ENCODE measurements around the gene DDR2. TPM values are rescaled to one million over a fixed set of nuclear protein-coding genes. Genes with fewer than 3 reads are reported as not detected.

The DDR2 gene
- polyA plus RNA-seq, 3 donors from 2014 or later, result 0.02 to 0.12 TPM; not detected in 1

GRCh38 chr1:162670928-162671663 lies 38.8 kb downstream of the DDR2 start:
- Mint-ChIP-seq H3K4me3 (no peak overlapping the region), H3K36me3 (no peaks in the 10 kb centered on the region), H3K27ac (no peak overlapping the region), H3K27me3 (ENCODE audit: low read depth in 3 of 3) (peaks cover 0 to 3% (median 2%) of the 10 kb centered on the region in 3 donors), H3K4me1 (no peaks in the 10 kb centered on the region), H3K9me3 (no peaks in the 10 kb centered on the region)
- no peak for DNase-seq

- no peak for DNase-seq
- H3K27me3 Mint-ChIP-seq (ENCODE audit: low read depth in 3 of 3), result peaks cover 0 to 3% (median 2%) of the 10 kb centered on the region in 3 donors
- no peaks in the 10 kb centered on the region for H3K9me3 Mint-ChIP-seq
- no peak overlapping the region for H3K27ac Mint-ChIP-seq
- no peak overlapping the region for H3K4me3 Mint-ChIP-seq
- no peaks in the 10 kb centered on the region for H3K36me3 Mint-ChIP-seq
- H3K4me1 Mint-ChIP-seq, result no peaks in the 10 kb centered on the region
Measured at GRCh38 chr1:162671664-162672410, 39.6 kb downstream of the DDR2 start.

- H3K9me3 Mint-ChIP-seq, result no peaks in the 10 kb centered on the region
- H3K4me3 Mint-ChIP-seq, result no peak overlapping the region
- H3K27ac Mint-ChIP-seq, result no peak overlapping the region
- no peaks in the 10 kb centered on the region for H3K36me3 Mint-ChIP-seq
- H3K27me3 Mint-ChIP-seq (ENCODE audit: low read depth in 3 of 3), result peaks cover 2 to 6% (median 2%) of the 10 kb centered on the region in 3 donors
- no peak for DNase-seq
- H3K4me1 Mint-ChIP-seq, result no peaks in the 10 kb centered on the region
Measured at GRCh38 chr1:162672622-162673260, 40.5 kb downstream of the DDR2 start.

- H3K4me3 Mint-ChIP-seq, result no peak overlapping the region
- H3K36me3 Mint-ChIP-seq, result no peaks in the 10 kb centered on the region
- peaks cover 2 to 6% (median 2%) of the 10 kb centered on the region in 3 donors for H3K27me3 Mint-ChIP-seq (ENCODE audit: low read depth in 3 of 3)
- no peaks in the 10 kb centered on the region for H3K4me1 Mint-ChIP-seq
- DNase-seq, result no peak
- H3K9me3 Mint-ChIP-seq, result peaks cover 0 to 3% (median 0%) of the 10 kb centered on the region in 6 donors
- H3K27ac Mint-ChIP-seq, result no peak overlapping the region
Measured at GRCh38 chr1:162674034-162674608, 41.9 kb downstream of the DDR2 start.

- H3K27ac Mint-ChIP-seq, result no peak overlapping the region
- peaks cover 2 to 6% (median 4%) of the 10 kb centered on the region in 3 donors for H3K27me3 Mint-ChIP-seq (ENCODE audit: low read depth in 3 of 3)
- H3K36me3 Mint-ChIP-seq, result no peaks in the 10 kb centered on the region
- DNase-seq, result no peak
- H3K9me3 Mint-ChIP-seq, result peaks cover 0 to 3% (median 0%) of the 10 kb centered on the region in 6 donors
- no peaks in the 10 kb centered on the region for H3K4me1 Mint-ChIP-seq
- no peak overlapping the region for H3K4me3 Mint-ChIP-seq
Measured at GRCh38 chr1:162676087-162676486, 43.8 kb downstream of the DDR2 start.

GRCh38 chr1:162676750-162677149 lies 44.5 kb downstream of the DDR2 start:
- peaks cover 0 to 3% (median 0%) of the 10 kb centered on the region in 6 donors for H3K9me3 Mint-ChIP-seq
- no peak overlapping the region for H3K4me3 Mint-ChIP-seq
- H3K27me3 Mint-ChIP-seq (ENCODE audit: low read depth in 3 of 3), result peaks cover 2 to 6% (median 4%) of the 10 kb centered on the region in 3 donors
- no peaks in the 10 kb centered on the region for H3K4me1 Mint-ChIP-seq
- no peak overlapping the region for H3K27ac Mint-ChIP-seq
- H3K36me3 Mint-ChIP-seq, result no peaks in the 10 kb centered on the region
- no peak for DNase-seq

GRCh38 chr1:162677607-162678371 lies 45.5 kb downstream of the DDR2 start:
- Mint-ChIP-seq H3K27me3 (ENCODE audit: low read depth in 3 of 3) (peaks cover 2 to 6% (median 4%) of the 10 kb centered on the region in 3 donors), H3K27ac (no peak overlapping the region), H3K36me3 (no peaks in the 10 kb centered on the region), H3K9me3 (peaks cover 0 to 3% (median 0%) of the 10 kb centered on the region in 6 donors), H3K4me1 (no peaks in the 10 kb centered on the region), H3K4me3 (no peak overlapping the region)
- no peak for DNase-seq

GRCh38 chr1:162678439-162678838 lies 46.2 kb downstream of the DDR2 start:
- no peak overlapping the region for H3K27ac Mint-ChIP-seq
- peaks cover 2 to 6% (median 4%) of the 10 kb centered on the region in 3 donors for H3K27me3 Mint-ChIP-seq (ENCODE audit: low read depth in 3 of 3)
- H3K9me3 Mint-ChIP-seq, result peaks cover 0 to 3% (median 0%) of the 10 kb centered on the region in 6 donors
- no peaks in the 10 kb centered on the region for H3K4me1 Mint-ChIP-seq
- DNase-seq, result no peak
- no peak overlapping the region for H3K4me3 Mint-ChIP-seq
- H3K36me3 Mint-ChIP-seq, result no peaks in the 10 kb centered on the region

- H3K9me3 Mint-ChIP-seq, result peaks cover 0 to 3% (median 0%) of the 10 kb centered on the region in 6 donors
- H3K36me3 Mint-ChIP-seq, result no peaks in the 10 kb centered on the region
- H3K27me3 Mint-ChIP-seq (ENCODE audit: low read depth in 3 of 3), result peaks cover 0 to 4% (median 2%) of the 10 kb centered on the region in 3 donors
- no peak for DNase-seq
- H3K27ac Mint-ChIP-seq, result no peak overlapping the region
- H3K4me3 Mint-ChIP-seq, result no peak overlapping the region
- H3K4me1 Mint-ChIP-seq, result no peaks in the 10 kb centered on the region
Measured at GRCh38 chr1:162679298-162679697, 47.0 kb downstream of the DDR2 start.

- Mint-ChIP-seq H3K4me1 (no peaks in the 10 kb centered on the region), H3K36me3 (no peaks in the 10 kb centered on the region), H3K27ac (no peak overlapping the region), H3K9me3 (peaks cover 0 to 3% (median 0%) of the 10 kb centered on the region in 6 donors), H3K27me3 (ENCODE audit: low read depth in 3 of 3) (peaks cover 0 to 4% (median 2%) of the 10 kb centered on the region in 3 donors), H3K4me3 (no peak overlapping the region)
- DNase-seq, result no peak
Measured at GRCh38 chr1:162680419-162681121, 48.3 kb downstream of the DDR2 start.

GRCh38 chr1:162681122-162681436 lies 48.8 kb downstream of the DDR2 start:
- no peak overlapping the region for H3K27ac Mint-ChIP-seq
- H3K4me1 Mint-ChIP-seq, result no peaks in the 10 kb centered on the region
- H3K36me3 Mint-ChIP-seq, result no peaks in the 10 kb centered on the region
- H3K27me3 Mint-ChIP-seq (ENCODE audit: low read depth in 3 of 3), result peaks cover 0 to 4% (median 2%) of the 10 kb centered on the region in 3 donors
- H3K9me3 Mint-ChIP-seq, result peaks cover 0 to 3% (median 0%) of the 10 kb centered on the region in 6 donors
- DNase-seq, result no peak
- no peak overlapping the region for H3K4me3 Mint-ChIP-seq

- no peak overlapping the region for H3K27ac Mint-ChIP-seq
- DNase-seq, result no peak
- H3K9me3 Mint-ChIP-seq, result peaks cover 0 to 3% (median 0%) of the 10 kb centered on the region in 6 donors
- no peak overlapping the region for H3K4me3 Mint-ChIP-seq
- H3K36me3 Mint-ChIP-seq, result no peaks in the 10 kb centered on the region
- peaks cover 2 to 4% (median 2%) of the 10 kb centered on the region in 3 donors for H3K27me3 Mint-ChIP-seq (ENCODE audit: low read depth in 3 of 3)
- H3K4me1 Mint-ChIP-seq, result no peaks in the 10 kb centered on the region
Measured at GRCh38 chr1:162682013-162682419, 49.8 kb downstream of the DDR2 start.

- Mint-ChIP-seq H3K36me3 (no peaks in the 10 kb centered on the region), H3K9me3 (no peaks in the 10 kb centered on the region), H3K27ac (no peak overlapping the region), H3K27me3 (ENCODE audit: low read depth in 3 of 3) (peaks cover 0 to 4% (median 2%) of the 10 kb centered on the region in 3 donors), H3K4me3 (no peak overlapping the region), H3K4me1 (no peaks in the 10 kb centered on the region)
- no peak for DNase-seq
Measured at GRCh38 chr1:162687870-162688269, 55.6 kb downstream of the DDR2 start.
